ENCODE results near the gene CRABP2.

The CRABP2 gene

DNA sequence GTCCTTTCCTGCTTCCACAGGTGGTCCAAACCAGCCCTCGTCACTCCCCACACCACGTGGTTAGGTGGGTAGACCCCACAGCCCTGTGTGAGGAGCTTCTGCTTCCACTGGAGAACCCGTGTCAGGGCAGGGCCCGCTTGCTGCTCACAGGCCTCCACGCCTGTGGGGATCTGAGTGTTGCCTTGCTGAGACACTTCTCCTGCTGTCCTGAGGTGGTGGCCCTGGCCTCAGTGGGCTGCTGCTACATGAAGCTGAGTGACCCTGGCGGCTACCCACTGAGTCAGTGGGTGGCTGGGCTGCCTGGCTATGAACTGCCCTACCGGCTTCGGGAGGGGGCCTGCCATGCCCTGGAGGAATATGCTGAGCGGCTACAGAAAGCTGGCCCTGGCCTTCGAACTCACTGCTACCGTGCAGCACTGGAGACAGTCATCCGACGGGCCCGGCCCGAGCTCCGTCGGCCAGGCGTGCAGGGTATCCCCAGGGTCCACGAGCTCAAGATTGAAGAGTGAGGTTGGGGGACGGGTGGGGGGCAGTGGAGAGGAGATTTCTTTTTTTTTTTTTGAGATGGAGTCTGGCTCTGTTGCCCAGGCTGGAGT, 28.7 kb upstream of the CRABP2 start:
- Histone ChIP-seq H3K27ac (ENCODE audit: low read length) (no peak overlapping the region), H3K4me2 (ENCODE audit: low read length) (no peak overlapping the region), H3K9me3 (ENCODE audit: insufficient read depth, low read length) (no peaks in the 10 kb centered on the region), H3K4me3 (ENCODE audit: low read length) (no peak overlapping the region), H3K4me1 (ENCODE audit: low read length) (peaks cover 6% of the 10 kb centered on the region), H3K79me2 (ENCODE audit: low read length) (peaks cover 24% of the 10 kb centered on the region), H3K27me3 (ENCODE audit: low read depth, low read length) (no peaks in the 10 kb centered on the region), H4K20me1 (ENCODE audit: insufficient read depth, low read length) (no peaks in the 10 kb centered on the region), H2AFZ (ENCODE audit: low read depth, low read length) (no peak overlapping the region), H3K36me3 (replicated peaks; ENCODE audit: low read depth, low read length) (peaks cover 43% of the 10 kb centered on the region), H3K9ac (ENCODE audit: low read length) (no peak overlapping the region)
- no peak for TF ChIP-seq EZH2phosphoT487 (IDR thresholded peaks at IDR 0.05; ENCODE audit: low read depth)
- TF ChIP-seq, protein P1, sequence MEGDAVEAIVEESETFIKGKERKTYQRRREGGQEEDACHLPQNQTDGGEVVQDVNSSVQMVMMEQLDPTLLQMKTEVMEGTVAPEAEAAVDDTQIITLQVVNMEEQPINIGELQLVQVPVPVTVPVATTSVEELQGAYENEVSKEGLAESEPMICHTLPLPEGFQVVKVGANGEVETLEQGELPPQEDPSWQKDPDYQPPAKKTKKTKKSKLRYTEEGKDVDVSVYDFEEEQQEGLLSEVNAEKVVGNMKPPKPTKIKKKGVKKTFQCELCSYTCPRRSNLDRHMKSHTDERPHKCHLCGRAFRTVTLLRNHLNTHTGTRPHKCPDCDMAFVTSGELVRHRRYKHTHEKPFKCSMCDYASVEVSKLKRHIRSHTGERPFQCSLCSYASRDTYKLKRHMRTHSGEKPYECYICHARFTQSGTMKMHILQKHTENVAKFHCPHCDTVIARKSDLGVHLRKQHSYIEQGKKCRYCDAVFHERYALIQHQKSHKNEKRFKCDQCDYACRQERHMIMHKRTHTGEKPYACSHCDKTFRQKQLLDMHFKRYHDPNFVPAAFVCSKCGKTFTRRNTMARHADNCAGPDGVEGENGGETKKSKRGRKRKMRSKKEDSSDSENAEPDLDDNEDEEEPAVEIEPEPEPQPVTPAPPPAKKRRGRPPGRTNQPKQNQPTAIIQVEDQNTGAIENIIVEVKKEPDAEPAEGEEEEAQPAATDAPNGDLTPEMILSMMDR (IDR thresholded peaks at IDR 0.05; ENCODE audit: low read depth, low read length): no peak

DNA sequence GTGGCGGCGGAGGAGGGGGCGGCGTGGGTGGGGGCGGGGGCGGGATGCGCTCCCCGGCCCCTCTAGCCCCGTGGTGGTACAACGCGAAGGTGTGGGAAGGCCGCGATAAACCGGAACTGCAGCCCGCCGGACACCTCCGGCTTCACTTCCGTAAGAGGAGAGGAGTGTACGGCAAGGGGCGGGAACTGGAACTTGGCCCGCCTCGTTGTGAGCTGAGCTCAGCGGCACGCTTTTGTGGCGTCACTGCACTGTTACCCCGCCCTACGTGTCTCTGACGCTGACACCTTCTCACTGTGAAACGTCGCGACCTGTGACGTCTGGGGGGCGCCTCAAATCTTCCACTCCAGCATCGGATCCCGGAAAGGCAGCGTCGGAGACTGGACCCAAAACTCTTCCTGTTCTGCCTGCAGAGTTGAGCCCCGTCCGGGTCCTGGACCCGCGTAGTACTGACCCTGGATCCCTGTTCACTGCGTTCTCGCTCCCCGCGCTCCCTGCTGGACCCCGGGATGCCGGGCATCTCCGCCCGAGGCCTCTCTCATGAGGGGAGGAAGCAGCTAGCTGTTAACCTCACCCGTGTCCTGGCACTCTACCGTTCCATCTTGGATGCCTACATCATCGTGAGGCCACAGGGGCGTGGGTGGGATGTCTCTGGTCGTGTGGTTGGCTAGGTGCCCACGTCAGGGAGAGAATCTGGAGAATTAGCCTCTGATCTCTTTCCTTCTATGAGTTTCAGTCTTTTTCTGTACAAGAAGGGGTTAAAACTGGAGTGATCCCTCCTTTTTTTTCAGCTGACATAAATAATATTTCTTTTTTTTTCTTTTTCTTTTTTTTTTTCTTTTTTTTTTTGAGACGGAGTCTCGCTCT, 23.4 kb upstream of the CRABP2 start, which contains the start of gene ISG20L2:
TSS of gene ISG20L2 (minus strand) at position 168 of the 864 bp plus-strand sequence. CDS start 1,114 bp downstream, outside the sequence.
- peak within 1 kb of the TSS; percentile 55 for H2AFZ ChIP-seq (ENCODE audit: low read depth, low read length)

DNA sequence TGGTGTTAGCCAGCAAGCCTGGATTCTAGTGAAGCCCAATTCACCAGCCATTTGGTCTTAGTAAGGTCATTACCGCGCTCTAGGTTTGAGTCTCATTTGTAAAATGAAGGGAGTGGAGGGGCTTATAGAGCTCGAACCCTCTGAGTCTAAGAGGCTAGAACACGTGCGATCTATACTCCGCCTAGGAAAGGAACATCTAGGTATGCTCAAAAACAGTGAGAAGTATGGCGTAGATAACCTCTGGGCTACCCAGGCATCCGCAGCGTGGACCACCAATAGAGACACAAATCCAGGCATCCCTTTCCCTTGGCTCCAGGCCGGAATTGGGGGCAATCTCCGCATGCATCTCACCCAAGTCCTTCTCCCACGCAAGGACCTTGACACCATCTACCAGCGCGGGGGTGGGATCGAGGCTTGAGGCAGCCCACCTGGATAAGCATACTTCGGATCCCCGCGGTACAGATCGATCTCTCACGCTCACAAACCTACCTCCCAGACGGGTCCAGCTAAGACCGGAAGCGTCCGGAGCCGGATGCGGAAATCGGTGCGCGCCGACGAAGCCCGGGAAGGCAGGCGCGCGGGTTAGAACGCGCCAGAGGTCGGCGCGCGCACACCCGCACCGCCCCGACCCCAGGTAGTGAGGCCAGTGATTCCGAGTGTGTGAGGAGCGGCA, 22.7 kb upstream of the CRABP2 start, which contains the start of gene METTL25B:
TSS of gene METTL25B (plus strand) at position 544 of the 673 bp plus-strand sequence. CDS start 636 bp downstream, outside the sequence.
- Histone ChIP-seq H3K4me2 (ENCODE audit: low read length) (peak within 1 kb of the TSS; percentile 95), H3K9ac (ENCODE audit: low read length) (peak within 1 kb of the TSS; percentile 96), H2AFZ (ENCODE audit: low read depth, low read length) (peak within 1 kb of the TSS; percentile 55), H3K4me3 (ENCODE audit: low read length) (peak within 1 kb of the TSS; percentile 82), H4K20me1 (ENCODE audit: insufficient read depth, low read length) (peaks cover 33% of the 10 kb centered on the region), H3K27me3 (ENCODE audit: low read depth, low read length) (no peaks in the 10 kb centered on the region), H3K27ac (ENCODE audit: low read length) (peak within 1 kb of the TSS; percentile 72), H3K79me2 (ENCODE audit: low read length) (peaks cover 73% of the 10 kb centered on the region), H3K4me1 (ENCODE audit: low read length) (peaks cover 25% of the 10 kb centered on the region), H3K9me3 (ENCODE audit: insufficient read depth, low read length) (no peaks in the 10 kb centered on the region), H3K36me3 (replicated peaks; ENCODE audit: low read depth, low read length) (peaks cover 38% of the 10 kb centered on the region)
- TF ChIP-seq, protein P1 (IDR thresholded peaks at IDR 0.05; ENCODE audit: low read depth, low read length): no peak
- no peak for TF ChIP-seq EZH2phosphoT487 (IDR thresholded peaks at IDR 0.05; ENCODE audit: low read depth)

More for the DNA sequence above, 23.4 kb upstream of the CRABP2 start, which contains the start of gene ISG20L2:
- Histone ChIP-seq H3K4me1 (ENCODE audit: low read length) (peaks cover 25% of the 10 kb centered on the region), H4K20me1 (ENCODE audit: insufficient read depth, low read length) (peaks cover 25% of the 10 kb centered on the region), H3K27ac (ENCODE audit: low read length) (peak within 1 kb of the TSS; percentile 72), H3K36me3 (replicated peaks; ENCODE audit: low read depth, low read length) (peaks cover 37% of the 10 kb centered on the region), H3K4me2 (ENCODE audit: low read length) (peak within 1 kb of the TSS; percentile 95), H3K9ac (ENCODE audit: low read length) (peak within 1 kb of the TSS; percentile 96), H3K4me3 (ENCODE audit: low read length) (peak within 1 kb of the TSS; percentile 82), H3K9me3 (ENCODE audit: insufficient read depth, low read length) (no peaks in the 10 kb centered on the region), H3K27me3 (ENCODE audit: low read depth, low read length) (no peaks in the 10 kb centered on the region), H3K79me2 (ENCODE audit: low read length) (peaks cover 65% of the 10 kb centered on the region)
- no peak for TF ChIP-seq EZH2phosphoT487 (IDR thresholded peaks at IDR 0.05; ENCODE audit: low read depth)
- TF ChIP-seq, protein P1 (IDR thresholded peaks at IDR 0.05; ENCODE audit: low read depth, low read length): no peak
